ENCODE data around the gene EHMT2.
A peak's percentile ranks its signal among the peaks of the same experiment; 100 is the strongest.
"Not testable (repeated sequence)": the region's sequence is repeated elsewhere in the genome, so short reads cannot be mapped to it uniquely, and the experiment has no call there.

The EHMT2 gene

DNA sequence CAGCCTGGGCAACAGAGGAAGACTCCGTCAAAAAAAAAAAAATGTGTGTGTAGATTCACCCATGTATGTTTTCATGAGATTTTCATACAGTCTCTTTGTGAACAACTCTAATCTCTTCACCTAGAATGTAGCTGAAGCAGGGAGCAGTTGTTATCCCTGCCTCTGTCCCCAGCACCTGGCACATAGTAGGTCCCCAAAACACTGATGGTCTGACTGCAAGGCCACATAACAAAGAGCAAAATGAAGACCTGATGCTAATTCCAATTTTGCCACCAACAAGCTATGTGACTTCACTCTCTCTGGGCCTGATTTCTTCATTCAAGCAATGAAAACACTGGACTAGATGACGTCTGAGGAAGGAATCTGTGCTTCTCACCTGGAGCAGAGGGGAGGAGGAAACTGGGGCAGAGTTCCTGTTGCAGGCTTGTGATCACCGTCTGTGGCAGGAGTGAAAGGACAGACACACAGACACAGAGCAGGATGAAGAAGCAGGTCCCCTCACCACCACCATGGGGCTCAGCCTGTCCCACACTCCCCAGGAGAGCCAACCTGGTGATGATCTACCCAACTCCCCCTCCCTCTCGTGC lies 23.3 kb downstream of the EHMT2 start:
- TF ChIP-seq, protein P1, sequence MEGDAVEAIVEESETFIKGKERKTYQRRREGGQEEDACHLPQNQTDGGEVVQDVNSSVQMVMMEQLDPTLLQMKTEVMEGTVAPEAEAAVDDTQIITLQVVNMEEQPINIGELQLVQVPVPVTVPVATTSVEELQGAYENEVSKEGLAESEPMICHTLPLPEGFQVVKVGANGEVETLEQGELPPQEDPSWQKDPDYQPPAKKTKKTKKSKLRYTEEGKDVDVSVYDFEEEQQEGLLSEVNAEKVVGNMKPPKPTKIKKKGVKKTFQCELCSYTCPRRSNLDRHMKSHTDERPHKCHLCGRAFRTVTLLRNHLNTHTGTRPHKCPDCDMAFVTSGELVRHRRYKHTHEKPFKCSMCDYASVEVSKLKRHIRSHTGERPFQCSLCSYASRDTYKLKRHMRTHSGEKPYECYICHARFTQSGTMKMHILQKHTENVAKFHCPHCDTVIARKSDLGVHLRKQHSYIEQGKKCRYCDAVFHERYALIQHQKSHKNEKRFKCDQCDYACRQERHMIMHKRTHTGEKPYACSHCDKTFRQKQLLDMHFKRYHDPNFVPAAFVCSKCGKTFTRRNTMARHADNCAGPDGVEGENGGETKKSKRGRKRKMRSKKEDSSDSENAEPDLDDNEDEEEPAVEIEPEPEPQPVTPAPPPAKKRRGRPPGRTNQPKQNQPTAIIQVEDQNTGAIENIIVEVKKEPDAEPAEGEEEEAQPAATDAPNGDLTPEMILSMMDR (IDR thresholded peaks at IDR 0.05) = no peak
- no peak for DNase-seq (ENCODE audit: low spot score)
- no peak overlapping the region for H3K4me3 ChIP-seq
- no peak overlapping the region for H3K27ac ChIP-seq

DNA sequence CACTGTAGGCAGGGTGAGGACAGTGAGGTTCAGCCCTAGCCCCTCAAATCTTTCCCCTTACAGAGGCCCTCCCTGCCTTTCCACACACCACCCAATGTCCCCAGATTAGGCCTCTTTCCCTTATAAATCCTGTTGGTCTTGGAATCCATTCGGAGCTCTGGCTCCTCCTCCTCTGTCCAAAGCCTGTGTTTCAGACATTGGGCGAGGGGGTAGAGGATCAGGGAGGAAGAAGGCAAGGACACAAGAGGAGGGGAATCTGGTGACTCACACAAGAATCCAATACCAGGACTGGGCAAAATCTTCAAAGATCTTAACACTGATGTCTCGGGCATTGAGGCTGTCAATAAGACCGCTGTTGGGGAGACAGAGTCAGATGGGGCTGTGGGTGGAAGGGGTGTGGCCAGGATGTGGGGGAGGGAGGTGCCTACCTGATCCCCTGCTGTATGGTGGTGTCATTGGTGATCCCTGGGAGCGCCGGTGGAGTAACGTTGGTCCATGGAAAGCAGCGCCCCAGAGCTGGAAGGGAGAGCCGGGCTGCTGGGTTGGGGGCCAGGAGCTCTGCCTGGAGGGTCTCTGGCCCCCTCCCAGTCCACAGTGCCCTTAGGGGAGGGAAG lies 26.3 kb downstream of the EHMT2 start:
- TF ChIP-seq, protein P1 (IDR thresholded peaks at IDR 0.05) = no peak
- Histone ChIP-seq H3K4me3 (no peak overlapping the region), H3K27ac (no peak overlapping the region)
- DNase-seq (ENCODE audit: low spot score) = no peak

DNA sequence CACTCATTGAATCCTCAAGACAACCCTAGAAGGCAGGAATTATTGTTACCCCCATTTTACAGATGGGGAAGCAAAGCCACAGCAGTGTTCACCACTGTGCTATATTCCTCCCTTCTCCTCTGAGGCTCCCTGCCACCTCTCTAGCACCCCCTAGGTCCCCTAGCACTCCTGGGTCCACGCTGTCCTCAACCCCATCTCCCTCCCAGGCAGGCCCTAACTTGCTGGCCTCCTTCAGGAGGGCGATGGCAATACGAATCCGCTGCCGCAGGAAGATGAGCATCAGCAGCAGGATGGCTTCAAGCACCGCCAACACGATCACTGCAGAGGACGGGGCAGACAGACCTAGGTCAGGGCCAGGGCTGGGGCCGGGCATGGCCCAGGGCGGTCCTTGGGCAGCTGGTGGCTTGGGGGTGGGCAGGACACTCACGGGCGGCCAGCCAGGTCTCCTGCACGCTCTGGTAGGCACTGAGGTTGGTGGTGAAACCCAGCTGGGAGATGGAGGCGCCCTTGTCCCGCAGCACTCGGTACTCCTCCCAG lies 27.0 kb downstream of the EHMT2 start:
- TF ChIP-seq, protein P1 (IDR thresholded peaks at IDR 0.05) = no peak
- Histone ChIP-seq H3K27ac (no peak overlapping the region), H3K4me3 (no peak overlapping the region)
- DNase-seq (ENCODE audit: low spot score) = no peak

DNA sequence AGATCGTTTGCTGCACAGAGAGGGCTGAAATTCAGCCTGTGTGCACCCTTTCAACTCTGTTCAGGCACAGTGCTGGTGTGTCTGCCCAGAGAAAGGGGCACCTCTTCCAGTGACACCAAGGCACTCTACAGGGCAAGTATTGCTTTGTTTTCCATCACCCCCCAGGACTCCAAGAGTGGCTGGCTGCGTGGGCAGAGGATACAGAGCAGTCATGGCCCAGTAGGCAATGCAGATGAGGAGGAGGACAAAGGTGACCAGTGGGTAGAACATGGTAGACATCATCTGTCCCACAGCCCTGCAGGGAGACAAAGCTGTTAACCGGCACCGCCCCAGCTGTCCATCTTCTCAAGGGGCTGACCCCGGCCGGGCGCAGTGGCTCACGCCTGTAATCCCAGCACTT lies 28.2 kb downstream of the EHMT2 start:
- no peak overlapping the region for H3K4me3 ChIP-seq
- no peak overlapping the region for H3K27ac ChIP-seq
- no peak for DNase-seq (ENCODE audit: low spot score)
- TF ChIP-seq, protein P1 (IDR thresholded peaks at IDR 0.05) = no peak

GRCh38 chr6:31868658-31868971 lies 28.9 kb downstream of the EHMT2 start:
- H3K4me3 ChIP-seq; DNase-seq (ENCODE audit: low spot score); H3K27ac ChIP-seq: not testable (repeated sequence)

GRCh38 chr6:31865205-31866118 lies 32.0 kb downstream of the EHMT2 start:
- Histone ChIP-seq H3K27ac (no peak overlapping the region), H3K4me3 (no peak overlapping the region)
- no peak for DNase-seq (ENCODE audit: low spot score)
- TF ChIP-seq, protein P1 (IDR thresholded peaks at IDR 0.05) = no peak

DNA sequence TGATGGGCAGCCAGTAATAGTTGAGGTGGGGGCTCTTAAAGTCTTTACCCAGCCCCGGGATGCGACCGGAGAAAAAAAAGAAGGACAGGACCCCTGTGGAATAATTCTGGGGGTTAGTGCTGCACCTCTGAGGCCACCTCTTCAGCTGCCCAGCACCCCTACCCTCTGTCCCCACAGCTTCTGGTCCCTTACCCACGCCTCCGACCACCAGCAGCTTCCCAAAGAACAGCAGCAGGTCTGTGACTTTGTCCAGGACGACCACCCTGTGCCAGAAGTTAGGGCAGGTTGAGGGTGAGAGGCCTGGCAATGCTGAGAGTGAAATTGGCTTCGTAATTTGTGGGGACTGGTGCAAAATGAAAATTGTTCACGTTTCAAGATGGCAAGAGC lies 32.7 kb downstream of the EHMT2 start:
- TF ChIP-seq, protein P1 (IDR thresholded peaks at IDR 0.05) = no peak
- Histone ChIP-seq H3K27ac (no peak overlapping the region), H3K4me3 (no peak overlapping the region)
- DNase-seq (ENCODE audit: low spot score) = no peak

GRCh38 chr6:31864123-31864562 lies 33.4 kb downstream of the EHMT2 start:
- peak overlapping the region; percentile 97 for H3K4me3 ChIP-seq

More at GRCh38 chr6:31864123-31864562, 33.4 kb downstream of the EHMT2 start:
- H3K27ac ChIP-seq = peak overlapping the region; percentile 58 to 81
- not testable (repeated sequence) for DNase-seq (ENCODE audit: low spot score)
